H4 (cell line): ENCODE measurements around the gene TMC7. TPM values are rescaled to one million over a fixed set of nuclear protein-coding genes. Genes with fewer than 3 reads are reported as not detected.
"Not testable (repeated sequence)": the region's sequence is repeated elsewhere in the genome, so short reads cannot be mapped to it uniquely, and the experiment has no call there.

Source experiments
- DNase-seq: peaks from one replicate; pipeline ENCODE4 v3.0.0-alpha.2; 2015; ENCODE audit warnings: low spot score
- total RNA-seq: library from RNA; depleted of rRNA; stranded (reverse); fragments of >200 nt; shearing (Covaris generic); gene quantifications from 2 replicates; pipeline ENCODE4 v1.2.3, GENCODE V29; 2014

Gene TMC7
- total RNA-seq, 1 experiment from 2014 or later, result 0.77 TPM

DNA sequence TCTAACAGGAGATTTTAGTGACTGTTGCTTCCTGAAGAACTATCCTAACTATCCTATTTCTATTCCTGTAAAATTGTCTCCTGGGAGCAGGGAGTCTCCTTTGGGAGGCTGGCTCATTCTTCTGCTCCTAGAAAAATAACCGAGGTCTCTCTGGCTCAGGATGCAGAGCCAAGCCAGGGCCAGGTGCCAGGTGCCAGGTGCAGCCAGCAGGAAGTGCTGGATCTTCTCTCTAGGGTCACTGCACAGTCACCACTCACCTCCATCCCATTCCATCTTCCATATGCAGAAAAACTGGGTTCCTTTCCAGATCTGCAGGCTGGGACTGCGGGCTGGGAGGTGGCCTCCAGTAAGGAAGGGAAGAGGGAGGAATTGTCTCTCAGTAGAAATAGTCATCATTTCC, 3.8 kb upstream of the TMC7 start:
- no peak for DNase-seq

- DNase-seq, result no peak
Observed at GRCh38 chr16:18984435-18985005, 786 bp downstream of the TMC7 start.

DNA sequence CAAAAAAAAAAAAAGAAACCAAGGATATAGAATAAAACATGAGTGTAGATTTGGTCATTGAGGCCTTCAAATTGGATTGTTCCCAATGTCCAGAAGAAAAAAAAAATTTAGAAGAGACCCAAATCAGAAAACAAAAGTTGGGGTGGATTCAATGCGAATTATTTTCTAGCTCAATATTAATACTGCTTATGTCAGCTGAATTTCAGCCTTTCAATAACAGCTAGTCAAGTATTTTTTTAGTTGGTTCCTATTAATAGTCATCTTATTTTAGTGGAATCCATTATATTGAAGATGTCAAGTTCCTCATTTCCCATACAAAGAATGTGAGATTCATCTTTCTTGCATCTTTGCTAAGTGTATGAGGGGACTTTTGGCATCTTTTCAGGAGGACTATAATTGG, 1.5 kb downstream of the TMC7 start:
- not testable (repeated sequence) for DNase-seq

GRCh38 chr16:18991731-18992130, 8.0 kb downstream of the TMC7 start:
- not testable (repeated sequence) for DNase-seq

- not testable (repeated sequence) for DNase-seq
Observed at GRCh38 chr16:18993531-18993930, 9.8 kb downstream of the TMC7 start.

GRCh38 chr16:18994181-18994580, 10.4 kb downstream of the TMC7 start:
- not testable (repeated sequence) for DNase-seq

- not testable (repeated sequence) for DNase-seq
Observed at GRCh38 chr16:18995406-18995805, 11.7 kb downstream of the TMC7 start.

DNA sequence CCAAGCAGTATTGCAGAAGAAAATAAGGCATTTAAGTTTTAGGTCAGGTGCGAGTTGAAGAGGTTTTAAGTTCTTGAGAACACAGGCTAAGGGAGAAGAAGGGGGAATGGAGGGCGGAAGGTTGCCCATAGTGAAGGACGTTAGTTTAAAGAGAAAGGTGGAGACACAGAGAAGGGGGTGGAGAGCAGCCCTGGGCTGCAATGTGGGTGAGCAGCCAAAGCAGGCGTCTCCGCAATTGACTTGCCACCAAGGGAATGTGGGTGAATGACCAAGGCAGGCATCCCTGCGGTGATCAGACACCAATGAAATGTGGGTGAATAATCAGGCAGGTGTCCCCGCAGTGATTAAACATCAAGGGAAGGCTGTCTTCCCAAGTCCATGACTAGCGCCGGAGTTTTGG, 12.8 kb downstream of the TMC7 start:
- DNase-seq, result not testable (repeated sequence)

GRCh38 chr16:18997001-18997400, 13.3 kb downstream of the TMC7 start:
- DNase-seq, result not testable (repeated sequence)

DNA sequence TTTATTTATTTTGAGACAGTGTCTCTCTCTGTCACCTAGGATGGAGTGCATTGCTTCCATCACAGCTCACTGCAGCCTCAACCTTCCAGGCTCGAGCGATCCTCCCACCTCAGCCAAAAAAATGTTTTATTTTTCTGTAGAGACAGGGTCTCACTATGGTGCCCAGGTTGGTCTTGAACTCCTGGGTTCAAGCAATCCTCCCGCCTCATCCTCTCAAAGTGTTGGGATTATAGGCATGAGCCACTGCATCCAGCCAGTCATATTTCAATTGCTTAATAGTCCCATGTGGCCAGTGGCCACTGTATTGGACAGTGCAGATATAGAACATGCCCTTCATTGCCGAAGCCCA, 15.3 kb downstream of the TMC7 start:
- no peak for DNase-seq

GRCh38 chr16:19001788-19002187, 18.1 kb downstream of the TMC7 start:
- DNase-seq, result peak; percentile 98

GRCh38 chr16:19003935-19004334, 20.2 kb downstream of the TMC7 start:
- no peak for DNase-seq

- DNase-seq, result peak; percentile 49
Observed at GRCh38 chr16:19005561-19006445, 22.1 kb downstream of the TMC7 start.

GRCh38 chr16:19006446-19007315, 22.9 kb downstream of the TMC7 start:
- no peak for DNase-seq

GRCh38 chr16:19008245-19009169, 24.8 kb downstream of the TMC7 start:
- DNase-seq, result peak; percentile 49

DNA sequence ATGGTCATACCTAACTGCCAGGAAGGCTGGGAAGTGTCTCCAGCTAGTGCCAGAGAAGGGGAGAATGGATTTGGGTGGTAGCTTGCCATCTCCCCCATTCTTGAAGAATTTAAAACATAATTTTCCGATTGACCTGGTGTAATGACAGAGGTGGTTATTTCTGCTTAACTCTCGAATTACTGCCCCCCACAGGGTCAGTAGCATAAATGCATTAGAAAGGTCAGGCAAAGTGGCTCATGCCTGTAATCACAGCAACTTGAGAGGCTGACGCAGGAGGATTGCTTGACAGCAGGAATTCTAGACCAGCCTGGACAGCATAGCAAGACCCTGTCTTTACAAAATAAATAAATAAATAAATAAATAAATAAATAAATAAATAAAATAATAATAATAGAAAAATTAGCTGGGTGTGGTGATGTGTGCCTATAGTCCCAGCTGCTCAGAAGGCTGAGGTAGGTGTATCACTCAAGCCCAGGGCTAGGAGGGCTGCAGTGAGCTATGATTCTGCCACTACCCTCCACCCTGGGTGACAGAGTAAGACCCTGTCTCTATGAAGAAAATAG, 27.5 kb downstream of the TMC7 start:
- DNase-seq, result no peak

- DNase-seq, result no peak
Observed at GRCh38 chr16:19014461-19014860, 30.7 kb downstream of the TMC7 start.

GRCh38 chr16:19017179-19017578, 33.4 kb downstream of the TMC7 start:
- DNase-seq, result no peak

GRCh38 chr16:19020689-19021088, 37.0 kb downstream of the TMC7 start:
- DNase-seq, result no peak

GRCh38 chr16:19021747-19022146, 38.0 kb downstream of the TMC7 start:
- no peak for DNase-seq

DNA sequence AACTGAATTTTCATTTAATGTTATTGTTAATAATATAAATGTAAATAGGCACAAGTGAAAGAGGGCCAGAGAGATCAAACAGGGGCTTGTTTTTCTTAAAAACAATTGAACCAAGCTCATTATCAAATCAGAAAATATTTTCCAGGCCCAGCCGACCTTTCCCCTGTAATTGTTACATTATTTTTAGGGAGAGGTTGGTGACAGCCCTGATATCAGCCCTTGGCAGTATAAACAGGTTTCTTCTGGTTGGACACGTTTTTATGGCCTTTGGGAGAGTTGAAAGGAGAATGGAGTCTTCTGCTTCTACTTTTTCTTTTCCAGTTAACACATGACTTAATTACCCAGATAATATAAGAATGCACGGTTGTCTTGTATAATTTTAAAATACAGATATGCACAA, 43.7 kb downstream of the TMC7 start:
- no peak for DNase-seq
